Neural progenitor cell (in vitro differentiated cells): ENCODE measurements around the gene OCA2.

Experiments used
- EZH2 ChIP-seq: fragments of 200-600 bp; sonication (generic); IDR thresholded peaks from 2 replicates; pipeline ENCODE4 v1.6.1; 2017; ENCODE audit warnings: antibody characterized with exemption, mild to moderate bottlenecking, moderate library complexity
- TF ChIP-seq, protein P1 (sequence below): fragments of 200-600 bp; sonication (generic); IDR thresholded peaks from 2 replicates; pipeline ENCODE4 v1.5.1; 2017; ENCODE audit warnings: antibody characterized with exemption, mild to moderate bottlenecking

DNA sequence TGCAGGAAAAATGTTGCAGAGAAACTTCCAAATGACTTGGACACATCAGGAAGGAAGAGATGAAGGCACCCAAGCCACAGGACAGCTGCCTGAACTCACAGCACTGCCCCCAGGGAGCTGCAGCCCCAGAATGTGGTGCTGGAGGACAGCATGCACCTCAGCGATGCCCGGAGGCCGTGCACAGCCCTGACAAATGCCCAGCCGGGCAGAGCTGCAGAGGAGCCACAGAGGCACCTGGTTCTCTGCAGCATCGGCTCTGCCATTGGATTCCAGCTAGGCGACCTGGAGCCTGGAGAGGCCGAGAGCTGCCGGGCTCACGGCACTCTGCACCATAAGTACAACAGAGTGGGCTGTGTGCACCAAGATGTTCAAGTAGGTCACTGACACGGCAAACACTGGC is 97.5 kb downstream of the OCA2 start:
- TF ChIP-seq, protein P1, sequence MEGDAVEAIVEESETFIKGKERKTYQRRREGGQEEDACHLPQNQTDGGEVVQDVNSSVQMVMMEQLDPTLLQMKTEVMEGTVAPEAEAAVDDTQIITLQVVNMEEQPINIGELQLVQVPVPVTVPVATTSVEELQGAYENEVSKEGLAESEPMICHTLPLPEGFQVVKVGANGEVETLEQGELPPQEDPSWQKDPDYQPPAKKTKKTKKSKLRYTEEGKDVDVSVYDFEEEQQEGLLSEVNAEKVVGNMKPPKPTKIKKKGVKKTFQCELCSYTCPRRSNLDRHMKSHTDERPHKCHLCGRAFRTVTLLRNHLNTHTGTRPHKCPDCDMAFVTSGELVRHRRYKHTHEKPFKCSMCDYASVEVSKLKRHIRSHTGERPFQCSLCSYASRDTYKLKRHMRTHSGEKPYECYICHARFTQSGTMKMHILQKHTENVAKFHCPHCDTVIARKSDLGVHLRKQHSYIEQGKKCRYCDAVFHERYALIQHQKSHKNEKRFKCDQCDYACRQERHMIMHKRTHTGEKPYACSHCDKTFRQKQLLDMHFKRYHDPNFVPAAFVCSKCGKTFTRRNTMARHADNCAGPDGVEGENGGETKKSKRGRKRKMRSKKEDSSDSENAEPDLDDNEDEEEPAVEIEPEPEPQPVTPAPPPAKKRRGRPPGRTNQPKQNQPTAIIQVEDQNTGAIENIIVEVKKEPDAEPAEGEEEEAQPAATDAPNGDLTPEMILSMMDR = no peak
- TF ChIP-seq EZH2 = no peak
